ENCODE data around the gene MRC2.
A peak's percentile ranks its signal among the peaks of the same experiment; 100 is the strongest.

The MRC2 gene

DNA sequence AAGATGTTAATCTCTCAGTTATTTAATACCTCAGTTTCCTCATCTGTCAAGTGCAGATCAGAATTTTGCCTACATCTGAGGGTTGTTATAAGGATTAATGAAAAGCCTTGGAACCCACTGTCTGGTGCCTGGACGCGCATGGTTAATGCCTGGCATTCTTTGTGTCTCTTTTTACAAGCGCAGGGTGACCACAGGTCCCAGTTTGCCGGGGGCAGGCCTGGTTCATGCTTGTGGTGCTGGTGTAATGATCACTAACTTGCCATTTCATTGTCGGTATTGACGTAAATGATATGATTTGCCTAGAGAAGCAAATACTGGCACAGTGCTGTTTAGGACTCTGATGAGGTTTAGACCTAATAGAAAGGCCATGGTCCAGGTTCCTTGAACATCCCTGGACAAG, 23.1 kb downstream of the MRC2 start:
- no peak for DNase-seq (ENCODE audit: low spot score in 2 of 2)
- no peak overlapping the region for H3K27ac Mint-ChIP-seq (ENCODE audit: low read depth)
- no peak overlapping the region for H3K4me3 Mint-ChIP-seq
- peaks cover 22% of the 10 kb centered on the region for H3K4me1 Mint-ChIP-seq
- no peak for ATAC-seq (replicated peaks; ENCODE audit: extremely low read depth, poor library complexity, severe bottlenecking)
- peaks cover 2% of the 10 kb centered on the region for H3K36me3 Mint-ChIP-seq (ENCODE audit: insufficient read depth)
- H3K9me3 Mint-ChIP-seq, result no peaks in the 10 kb centered on the region
- H3K27me3 Mint-ChIP-seq, result peaks cover 53% of the 10 kb centered on the region

DNA sequence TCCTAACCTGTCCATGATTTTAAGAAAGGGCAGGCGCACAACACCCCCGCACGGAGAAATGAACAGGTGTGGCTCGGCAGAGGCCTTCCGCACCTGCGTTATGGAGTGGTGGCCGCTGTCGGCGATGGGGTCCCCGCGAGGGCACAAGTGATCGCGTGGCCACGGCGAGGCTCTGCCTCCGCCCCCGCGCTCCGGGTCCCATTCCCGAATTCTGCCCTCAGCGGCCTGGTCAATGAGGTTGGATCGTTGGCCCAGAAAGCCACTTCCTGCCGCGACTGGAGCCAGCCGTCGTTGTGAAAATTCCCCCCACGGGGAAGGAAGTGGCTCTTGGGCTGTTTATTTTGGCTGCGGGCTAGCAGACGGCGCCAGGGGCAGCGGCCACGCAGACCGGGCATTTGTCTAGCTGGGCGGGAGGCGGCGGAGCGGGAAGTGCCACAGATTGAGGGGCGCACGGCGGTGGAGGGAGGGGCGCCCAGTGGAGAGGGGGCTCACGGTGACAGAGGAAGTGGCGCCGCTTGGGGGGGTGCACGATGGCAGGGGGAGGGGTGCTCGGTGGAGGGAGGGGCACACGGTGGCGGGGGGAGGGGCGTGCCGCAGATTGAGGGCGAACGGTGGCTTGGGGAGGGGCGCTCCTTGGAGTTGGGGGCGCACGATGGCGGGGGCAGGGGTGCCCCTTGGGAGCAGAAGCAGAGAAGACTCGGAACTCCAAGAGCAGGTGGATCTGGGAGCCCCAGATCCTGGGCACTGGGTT, 25.0 kb downstream of the MRC2 start:
- Mint-ChIP-seq H3K9me3 (no peaks in the 10 kb centered on the region), H3K36me3 (ENCODE audit: insufficient read depth) (peaks cover 2% of the 10 kb centered on the region), H3K27ac (ENCODE audit: low read depth) (peak overlapping the region; percentile 20), H3K4me3 (peak overlapping the region; percentile 83), H3K4me1 (peaks cover 22% of the 10 kb centered on the region), H3K27me3 (peaks cover 45% of the 10 kb centered on the region)
- ATAC-seq (replicated peaks; ENCODE audit: extremely low read depth, poor library complexity, severe bottlenecking) (peak; percentile 11), DNase-seq (ENCODE audit: low spot score in 2 of 2) (no peak)

DNA sequence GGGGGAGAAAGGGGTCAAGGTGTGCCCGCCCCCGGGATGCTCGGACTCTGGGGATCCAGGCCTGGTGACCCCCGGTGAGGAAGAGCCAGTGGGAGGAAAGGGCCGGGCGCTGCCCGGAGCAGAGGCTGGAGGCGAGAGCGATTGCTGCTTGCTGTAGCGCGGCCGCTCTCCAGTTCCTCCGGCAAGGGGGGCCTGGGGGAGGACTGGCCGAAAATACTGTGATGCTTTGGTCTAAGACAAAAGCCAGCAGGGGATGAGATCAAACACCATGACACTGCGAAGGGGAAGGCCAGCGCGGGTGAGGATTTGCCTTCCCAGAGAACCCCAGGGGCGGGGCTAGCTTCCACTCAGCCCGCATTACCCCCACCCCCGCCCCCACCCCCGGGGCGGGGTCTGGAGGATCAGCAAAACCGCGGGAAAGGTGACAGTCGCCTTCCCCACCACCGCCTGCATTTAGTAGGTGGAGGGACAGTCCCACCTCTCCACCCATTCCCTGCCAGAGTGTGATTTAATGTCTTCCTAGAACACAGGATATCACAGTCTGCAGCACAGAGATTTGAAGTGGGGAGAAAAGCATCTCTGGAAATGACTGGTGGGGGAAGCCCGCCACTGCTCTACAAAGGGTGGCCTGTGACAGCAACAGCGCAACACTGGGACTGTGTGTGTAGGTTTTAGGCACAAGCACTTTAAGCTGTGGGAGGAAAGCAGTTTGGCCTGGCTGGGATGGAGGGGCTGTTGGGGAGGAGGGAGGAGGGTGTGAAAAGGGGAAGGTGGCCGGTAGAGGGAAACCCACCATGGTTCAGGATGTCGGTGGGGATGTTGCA, 25.7 kb downstream of the MRC2 start:
- DNase-seq (ENCODE audit: low spot score in 2 of 2) (peak in 1 of 2 donors; percentile 32), ATAC-seq (replicated peaks; ENCODE audit: extremely low read depth, poor library complexity, severe bottlenecking) (peak; percentile 81)
- Mint-ChIP-seq H3K4me1 (peaks cover 22% of the 10 kb centered on the region), H3K27me3 (peaks cover 53% of the 10 kb centered on the region), H3K9me3 (no peaks in the 10 kb centered on the region), H3K4me3 (peak overlapping the region; percentile 83), H3K36me3 (ENCODE audit: insufficient read depth) (peaks cover 2% of the 10 kb centered on the region), H3K27ac (ENCODE audit: low read depth) (peak overlapping the region; percentile 20)

DNA sequence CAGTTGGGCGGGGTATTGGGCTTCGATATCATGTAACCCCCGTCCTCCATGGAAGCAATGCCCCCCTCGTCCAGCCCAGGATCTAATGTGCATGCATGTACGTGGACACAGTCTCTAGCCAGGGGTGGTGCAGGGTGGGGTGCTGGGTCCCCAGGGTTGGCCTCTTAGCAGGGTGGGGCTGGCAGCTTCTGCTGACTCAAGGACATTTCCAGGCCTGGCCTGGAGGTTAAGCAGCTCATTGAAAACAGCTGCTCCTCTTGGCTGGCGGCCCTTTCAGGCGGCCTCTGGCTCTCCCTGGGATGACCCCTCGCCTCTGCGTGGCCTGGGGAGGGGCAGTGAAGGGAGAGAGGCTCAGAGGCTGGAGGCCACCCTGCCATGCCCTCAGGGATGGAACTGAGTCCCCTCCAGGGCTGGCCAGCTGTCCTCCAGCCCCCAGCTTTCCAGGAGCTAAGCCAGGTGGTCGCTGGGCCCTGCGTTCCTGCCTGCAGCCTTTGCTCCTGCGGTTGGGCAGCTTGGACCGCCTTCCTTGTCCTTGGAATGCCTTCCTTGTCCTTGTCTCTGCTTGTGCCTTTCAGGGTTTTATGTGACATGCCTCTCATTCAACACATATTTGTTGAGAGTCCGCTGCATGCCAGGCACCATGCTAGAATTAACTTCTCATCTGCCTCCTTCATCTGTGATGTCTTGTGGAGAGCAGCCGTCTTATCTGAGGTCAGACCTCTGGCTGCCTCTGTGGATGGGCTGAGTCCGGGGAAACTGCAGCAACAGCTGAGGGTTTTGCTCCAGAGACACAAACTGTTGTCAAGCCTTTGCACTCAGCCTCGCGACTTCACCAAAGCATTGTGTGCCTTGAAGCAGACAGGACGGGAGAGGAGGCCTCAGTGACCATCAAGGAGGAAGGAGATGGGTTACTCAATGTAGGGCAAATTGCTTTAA, 26.6 kb downstream of the MRC2 start:
- Mint-ChIP-seq H3K36me3 (ENCODE audit: insufficient read depth) (peaks cover 2% of the 10 kb centered on the region), H3K27me3 (peaks cover 61% of the 10 kb centered on the region), H3K9me3 (no peaks in the 10 kb centered on the region), H3K4me1 (peaks cover 22% of the 10 kb centered on the region), H3K4me3 (peak overlapping the region; percentile 83), H3K27ac (ENCODE audit: low read depth) (peak overlapping the region; percentile 20)
- DNase-seq (ENCODE audit: low spot score in 2 of 2) (no peak), ATAC-seq (replicated peaks; ENCODE audit: extremely low read depth, poor library complexity, severe bottlenecking) (no peak)

DNA sequence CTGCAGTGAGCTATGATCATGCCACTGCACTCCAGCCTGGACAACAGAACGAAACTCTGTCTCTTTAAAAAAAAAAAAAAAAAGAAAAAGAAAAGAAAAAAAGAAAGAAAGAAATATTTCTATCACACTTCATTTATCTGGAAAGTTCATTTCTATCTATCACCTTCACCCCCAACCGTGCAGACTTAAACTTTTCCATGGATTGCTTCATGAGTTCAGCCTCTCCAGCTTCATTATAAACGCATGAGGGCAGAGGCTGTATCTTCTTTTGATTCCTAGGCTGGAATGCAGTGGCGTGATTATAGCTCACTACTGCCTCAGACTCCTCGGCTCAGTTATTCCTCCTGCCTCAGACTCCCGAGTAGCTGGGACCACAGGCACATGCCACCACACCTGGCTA, 28.2 kb downstream of the MRC2 start:
- Mint-ChIP-seq H3K36me3 (ENCODE audit: insufficient read depth) (no peaks in the 10 kb centered on the region), H3K9me3 (peaks cover under 1% of the 10 kb centered on the region), H3K27ac (ENCODE audit: low read depth) (no peak overlapping the region), H3K4me1 (peaks cover 22% of the 10 kb centered on the region), H3K27me3 (peaks cover 63% of the 10 kb centered on the region), H3K4me3 (no peak overlapping the region)
- ATAC-seq (replicated peaks; ENCODE audit: extremely low read depth, poor library complexity, severe bottlenecking) (no peak), DNase-seq (ENCODE audit: low spot score in 2 of 2) (no peak)

DNA sequence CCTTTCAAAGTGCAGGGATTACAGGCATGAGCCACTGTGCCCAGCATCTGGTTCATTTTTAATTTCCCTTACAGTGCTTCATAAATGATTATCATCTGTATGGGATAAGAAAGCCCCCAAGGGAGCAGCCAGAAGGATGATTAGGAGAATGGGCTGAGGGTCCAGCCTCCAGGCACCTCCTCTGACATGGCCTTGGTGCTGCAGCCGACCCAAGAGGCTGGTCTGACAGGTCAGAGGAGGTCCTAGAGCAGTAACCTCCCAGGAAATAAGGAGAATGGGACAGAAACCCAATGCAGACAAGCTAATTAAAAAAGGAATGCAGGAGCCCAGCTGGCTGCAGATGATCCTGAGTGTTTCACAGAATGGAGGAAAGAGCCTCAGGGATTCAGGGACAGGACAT, 29.0 kb downstream of the MRC2 start:
- Mint-ChIP-seq H3K9me3 (peaks cover 9% of the 10 kb centered on the region), H3K27ac (ENCODE audit: low read depth) (no peak overlapping the region), H3K27me3 (peaks cover 55% of the 10 kb centered on the region), H3K36me3 (ENCODE audit: insufficient read depth) (no peaks in the 10 kb centered on the region), H3K4me3 (no peak overlapping the region), H3K4me1 (peaks cover 22% of the 10 kb centered on the region)
- no peak for ATAC-seq (replicated peaks; ENCODE audit: extremely low read depth, poor library complexity, severe bottlenecking)
- DNase-seq (ENCODE audit: low spot score in 2 of 2), result no peak

DNA sequence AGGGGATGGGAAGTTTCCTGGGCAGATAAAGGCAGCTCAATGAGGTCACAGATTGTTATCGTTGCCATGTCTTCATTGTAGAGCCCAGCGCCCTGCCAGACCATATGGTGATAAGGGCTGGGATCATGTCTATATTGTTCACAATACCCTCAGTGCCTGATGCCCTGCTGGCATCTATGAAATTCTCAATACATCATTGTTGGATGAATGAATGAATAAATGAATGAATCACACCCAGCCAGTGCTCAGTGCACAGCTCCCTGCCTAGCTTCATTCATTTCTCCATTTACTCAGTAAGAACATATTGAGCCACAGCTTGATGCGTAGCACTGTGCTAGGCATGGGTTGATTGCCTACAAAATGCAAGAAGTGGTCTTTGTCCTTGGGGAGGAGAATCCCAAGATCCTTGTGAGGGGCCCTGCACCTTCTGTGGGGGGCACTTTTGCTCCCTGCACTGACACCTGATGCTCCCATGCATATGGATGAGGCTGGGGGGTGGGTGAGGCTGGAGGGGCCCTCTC, 29.7 kb downstream of the MRC2 start:
- Mint-ChIP-seq H3K9me3 (peaks cover 11% of the 10 kb centered on the region), H3K36me3 (ENCODE audit: insufficient read depth) (no peaks in the 10 kb centered on the region), H3K4me1 (peaks cover 16% of the 10 kb centered on the region), H3K27ac (ENCODE audit: low read depth) (no peak overlapping the region), H3K4me3 (no peak overlapping the region), H3K27me3 (peaks cover 47% of the 10 kb centered on the region)
- ATAC-seq (replicated peaks; ENCODE audit: extremely low read depth, poor library complexity, severe bottlenecking) (no peak), DNase-seq (ENCODE audit: low spot score in 2 of 2) (no peak)

DNA sequence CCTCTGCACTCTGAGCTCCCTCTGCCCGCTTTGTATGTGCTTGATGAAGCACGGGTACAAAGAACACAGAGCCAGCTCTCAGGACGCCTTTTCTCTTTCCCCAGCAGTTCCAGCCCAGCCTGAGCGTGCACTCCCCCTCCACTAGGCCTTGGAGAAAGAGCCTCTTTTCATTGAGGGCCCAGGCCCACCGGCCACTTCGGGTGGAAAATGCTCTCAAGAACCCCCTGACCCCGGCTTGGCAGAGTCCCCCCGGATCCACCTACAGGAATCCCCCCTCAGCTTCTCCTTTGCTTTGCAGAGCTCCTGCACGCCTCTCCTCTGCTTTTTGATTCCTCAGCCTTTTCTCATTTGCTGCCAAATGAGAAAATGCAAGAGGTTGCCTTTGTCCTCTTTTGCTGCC, 30.2 kb downstream of the MRC2 start:
- no peak overlapping the region for H3K27ac Mint-ChIP-seq (ENCODE audit: low read depth)
- DNase-seq (ENCODE audit: low spot score in 2 of 2), result no peak

DNA sequence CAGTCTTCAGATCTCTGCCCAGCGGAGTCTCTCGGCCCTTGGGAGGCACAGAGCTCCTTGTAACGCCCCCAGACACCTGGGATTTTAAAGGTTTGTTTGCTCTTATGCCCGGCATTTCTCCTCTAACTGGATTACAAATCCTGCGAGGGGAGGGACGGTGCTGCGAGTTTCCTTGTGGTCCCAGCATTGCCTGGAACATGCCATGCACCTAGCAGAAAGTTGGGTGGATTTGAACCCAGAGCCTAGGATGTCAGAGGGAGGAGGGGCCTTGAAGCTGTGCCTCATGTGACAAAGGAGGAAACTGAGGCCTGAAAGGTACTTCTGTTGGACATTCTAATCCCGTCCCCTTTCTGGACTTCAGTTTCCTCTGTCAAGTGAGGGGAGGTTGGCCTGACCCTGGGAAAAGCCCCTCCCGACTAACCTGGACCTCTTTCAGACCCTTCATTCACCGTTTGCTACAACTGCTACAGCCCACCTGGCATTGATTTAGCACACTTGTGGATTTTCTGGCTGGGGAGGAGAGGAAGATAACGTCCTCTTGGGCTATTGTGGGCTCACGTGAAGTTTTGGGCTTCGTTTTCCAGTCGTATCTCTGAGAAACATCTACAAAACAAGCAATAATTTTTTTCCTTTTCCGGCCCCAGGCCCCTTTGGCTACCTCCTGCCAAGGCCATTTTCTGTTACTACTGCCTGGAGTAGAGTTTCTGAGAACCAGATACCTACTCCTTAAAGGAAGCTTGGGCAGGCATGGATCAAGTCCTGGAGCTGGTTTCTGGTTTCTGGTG, 30.9 kb downstream of the MRC2 start:
- no peaks in the 10 kb centered on the region for H3K36me3 Mint-ChIP-seq (ENCODE audit: insufficient read depth)
- H3K4me3 Mint-ChIP-seq, result no peak overlapping the region

More for the DNA sequence above, 30.2 kb downstream of the MRC2 start:
- Mint-ChIP-seq H3K4me3 (no peak overlapping the region), H3K9me3 (peaks cover 11% of the 10 kb centered on the region), H3K36me3 (ENCODE audit: insufficient read depth) (no peaks in the 10 kb centered on the region), H3K27me3 (peaks cover 43% of the 10 kb centered on the region), H3K4me1 (peaks cover 11% of the 10 kb centered on the region)
- no peak for ATAC-seq (replicated peaks; ENCODE audit: extremely low read depth, poor library complexity, severe bottlenecking)

DNA sequence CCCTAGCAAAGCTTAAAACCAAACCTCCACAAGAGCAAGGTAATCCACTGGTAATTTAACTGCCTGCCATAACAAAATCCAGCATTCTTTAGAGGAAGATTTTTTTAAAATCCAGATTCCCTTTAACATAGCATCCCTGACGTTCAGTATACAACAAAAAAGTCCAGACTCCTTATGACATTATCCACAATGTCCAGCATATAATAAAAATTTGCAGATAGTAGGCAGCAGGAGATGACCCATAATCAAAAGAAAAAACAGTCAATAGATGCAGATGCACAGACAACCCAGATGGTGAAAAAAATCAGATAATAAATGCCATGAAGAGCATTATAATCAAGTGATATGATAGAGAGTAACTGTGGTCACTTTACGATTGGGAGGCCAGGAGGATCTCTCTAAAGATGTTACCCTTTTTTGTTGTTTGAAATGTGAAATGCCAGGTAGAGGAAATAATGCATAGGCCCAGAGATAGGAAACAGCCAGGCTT, 33.2 kb downstream of the MRC2 start:
- DNase-seq (ENCODE audit: low spot score in 2 of 2), result no peak
- no peak overlapping the region for H3K27ac Mint-ChIP-seq (ENCODE audit: low read depth)
- no peak overlapping the region for H3K4me3 Mint-ChIP-seq
- peaks cover 30% of the 10 kb centered on the region for H3K27me3 Mint-ChIP-seq
- peaks cover 11% of the 10 kb centered on the region for H3K9me3 Mint-ChIP-seq
- no peaks in the 10 kb centered on the region for H3K36me3 Mint-ChIP-seq (ENCODE audit: insufficient read depth)
- no peaks in the 10 kb centered on the region for H3K4me1 Mint-ChIP-seq
- ATAC-seq (replicated peaks; ENCODE audit: extremely low read depth, poor library complexity, severe bottlenecking), result no peak

More for the DNA sequence above, 30.9 kb downstream of the MRC2 start:
- ATAC-seq (replicated peaks; ENCODE audit: extremely low read depth, poor library complexity, severe bottlenecking) (no peak), DNase-seq (ENCODE audit: low spot score in 2 of 2) (no peak)
- Mint-ChIP-seq H3K27me3 (peaks cover 40% of the 10 kb centered on the region), H3K4me1 (peaks cover 4% of the 10 kb centered on the region), H3K27ac (ENCODE audit: low read depth) (no peak overlapping the region), H3K9me3 (peaks cover 11% of the 10 kb centered on the region)

DNA sequence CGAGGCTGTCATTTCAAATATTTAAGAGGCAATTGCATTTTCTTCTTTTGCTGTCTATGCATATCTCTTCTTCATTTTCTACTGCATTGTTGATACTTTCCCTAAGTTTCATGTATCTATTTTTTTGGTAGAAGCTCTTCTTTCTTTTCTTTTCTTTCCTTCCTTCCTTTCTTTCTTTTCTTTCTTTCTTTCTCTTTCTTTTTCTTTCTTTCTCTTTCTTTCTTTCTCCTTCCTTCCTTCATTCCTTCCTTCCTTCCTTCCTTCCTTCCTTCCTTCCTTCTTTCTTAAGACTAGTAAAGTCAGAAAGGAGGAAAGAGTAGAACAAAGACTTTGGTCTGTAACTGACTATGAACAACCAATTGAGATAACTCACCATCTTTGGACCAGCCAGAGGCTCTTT, 33.9 kb downstream of the MRC2 start:
- Mint-ChIP-seq H3K36me3 (ENCODE audit: insufficient read depth) (no peaks in the 10 kb centered on the region), H3K4me1 (no peaks in the 10 kb centered on the region), H3K27ac (ENCODE audit: low read depth) (no peak overlapping the region), H3K27me3 (peaks cover 30% of the 10 kb centered on the region), H3K4me3 (no peak overlapping the region), H3K9me3 (peaks cover 11% of the 10 kb centered on the region)
- DNase-seq (ENCODE audit: low spot score in 2 of 2) (no peak), ATAC-seq (replicated peaks; ENCODE audit: extremely low read depth, poor library complexity, severe bottlenecking) (no peak)

All from central memory CD8-positive, alpha-beta T cell (primary cell).